NAMALWA (cell line): ENCODE data around the gene PITPNB.
A peak's percentile ranks its signal among the peaks of the same experiment; 100 is the strongest.

ENCODE experiments used
- DNase-seq: peaks from one replicate; pipeline ENCODE4 v3.0.0-alpha.2; 2015; ENCODE audit warnings: low spot score

The PITPNB gene

DNA sequence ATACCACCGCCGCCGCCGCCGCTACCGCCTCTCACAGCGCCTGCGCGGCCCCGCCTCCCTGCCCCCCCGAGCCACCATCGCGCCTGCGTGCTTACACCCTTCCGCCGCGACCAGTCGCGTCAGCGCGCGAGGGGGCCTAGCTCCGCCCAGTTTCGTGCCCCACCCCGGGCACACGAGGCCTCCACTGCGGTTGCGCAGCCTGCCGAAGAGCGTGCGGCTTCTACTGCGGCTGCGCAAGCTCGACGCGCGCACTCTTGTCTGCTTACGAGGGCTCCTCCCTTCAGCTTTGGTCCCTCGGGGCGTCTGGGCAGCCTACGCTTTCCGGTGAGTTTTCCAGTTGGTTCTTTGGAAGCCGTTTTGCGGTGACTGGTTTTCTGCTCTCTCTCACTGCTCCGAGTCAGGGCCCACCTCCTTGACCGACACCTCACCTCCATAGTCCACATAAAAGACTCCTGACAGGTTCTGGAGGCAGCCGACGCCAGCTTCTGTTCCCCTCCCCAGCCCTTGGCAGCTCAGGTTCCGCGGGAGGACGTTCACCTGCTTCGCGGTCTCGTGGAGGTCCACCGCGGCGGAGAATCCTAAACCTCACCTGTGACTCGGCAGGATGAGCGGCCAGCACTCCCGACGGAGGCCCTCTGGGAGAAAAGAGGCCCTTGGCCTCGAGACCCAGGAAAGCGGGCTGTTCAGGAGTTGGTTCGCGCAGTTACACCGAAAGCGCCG is at the start of gene PITPNB:
Gene PITPNB, minus strand, starts transcription at position 35 of the 720 bp plus-strand sequence. CDS start 65 bp downstream, outside the sequence.
- DNase-seq: peak; percentile 98

DNA sequence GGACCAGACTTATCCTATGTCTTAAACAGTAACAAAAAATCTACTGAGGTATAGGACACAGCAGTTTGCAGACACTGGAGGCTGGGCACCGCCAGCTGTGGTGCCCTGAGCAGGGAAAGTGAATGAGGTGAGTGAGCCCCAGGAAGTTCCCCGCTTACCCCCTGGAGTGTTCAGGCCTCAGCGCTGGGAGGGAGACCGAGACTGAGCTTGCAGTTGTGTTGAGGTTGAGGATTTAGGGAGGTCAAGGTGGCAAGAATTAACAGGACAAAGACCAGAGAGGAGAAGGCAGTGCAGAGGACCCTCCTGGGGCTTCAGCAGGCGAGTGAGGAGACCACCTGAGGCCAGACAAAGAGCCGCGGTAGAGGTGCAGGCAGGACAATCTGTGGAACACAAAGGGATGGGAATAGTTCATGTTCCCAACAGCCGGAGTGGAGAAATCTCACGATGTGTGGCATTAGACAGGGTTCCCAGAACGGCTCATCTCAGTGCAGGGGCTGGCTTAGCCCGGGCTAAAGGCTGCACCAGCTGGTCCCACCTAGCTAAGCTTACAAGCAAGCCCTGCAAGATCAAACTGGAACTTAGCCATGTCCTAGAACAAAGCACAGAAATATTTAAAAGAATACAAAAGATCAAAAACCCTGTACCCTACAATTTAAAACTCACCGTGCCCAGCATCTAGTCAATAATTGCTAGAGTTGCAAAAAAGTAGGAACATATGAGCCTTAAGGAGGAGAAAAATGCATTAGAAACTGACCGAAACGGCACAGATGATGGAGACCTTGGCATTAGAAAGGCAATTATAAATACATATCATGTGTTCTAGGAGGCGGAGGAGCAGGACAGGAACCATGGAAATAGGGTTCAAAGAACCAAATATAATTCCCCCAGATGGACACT is 47.4 kb upstream of the PITPNB start:
- DNase-seq: no peak

DNA sequence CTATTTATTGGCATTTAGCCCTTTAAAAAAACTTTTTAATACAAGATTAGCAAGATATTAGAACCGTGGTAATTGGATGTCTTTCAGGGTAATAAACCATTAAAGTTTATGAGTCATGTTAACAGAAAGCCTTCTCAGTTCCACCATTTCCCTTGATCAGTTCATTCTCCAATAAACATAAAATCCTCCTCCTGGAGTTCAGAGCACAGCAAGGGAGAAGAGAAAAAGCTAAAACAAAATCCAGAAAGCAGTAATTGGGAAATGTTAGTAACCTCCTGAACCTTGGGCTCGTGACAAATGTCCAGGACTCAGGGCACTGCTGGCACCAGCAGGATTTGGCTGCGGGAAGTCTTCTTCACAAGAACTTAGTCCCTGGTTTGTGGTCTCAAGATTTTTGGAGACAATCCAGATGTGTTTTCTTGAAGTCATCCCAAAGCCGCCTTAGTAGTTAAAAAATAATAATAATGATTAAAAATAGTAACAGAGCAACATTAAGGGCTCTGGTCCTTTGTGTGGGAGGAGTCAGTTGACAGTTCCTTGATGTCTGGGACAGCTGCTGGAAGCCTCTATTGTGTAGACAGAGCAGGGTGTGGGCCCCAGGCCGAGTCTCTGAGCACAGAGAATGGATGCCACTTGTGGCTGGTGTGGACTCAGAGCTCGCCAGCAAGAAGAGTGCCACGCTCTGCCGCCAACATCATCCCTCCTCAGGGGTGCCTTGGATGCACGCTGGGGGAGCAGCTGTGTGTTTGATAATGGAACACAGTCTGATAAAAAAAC is 43.4 kb upstream of the PITPNB start:
- DNase-seq: no peak

GRCh38 chr22:27961680-27962079 is 42.6 kb upstream of the PITPNB start:
- DNase-seq: no peak

DNA sequence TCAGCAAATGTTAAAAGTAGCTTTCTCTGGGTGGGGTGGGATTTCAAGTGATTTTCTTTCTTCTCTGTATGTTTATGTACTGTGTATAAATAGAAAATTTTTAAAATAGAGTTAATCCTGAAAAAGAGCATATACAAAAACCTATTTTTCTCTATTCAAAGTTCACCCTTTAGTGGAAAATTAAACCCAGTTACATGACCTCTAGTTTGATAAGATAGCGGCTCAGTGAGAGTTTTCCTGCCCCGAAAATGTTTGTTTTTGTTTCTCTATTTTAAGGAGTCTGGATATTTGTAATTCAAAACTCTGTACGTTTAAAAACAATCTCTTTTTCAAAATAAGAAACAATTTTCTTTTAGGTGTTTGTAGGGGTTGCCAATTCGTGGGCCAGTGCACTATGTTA is 42.1 kb upstream of the PITPNB start:
- no peak for DNase-seq

GRCh38 chr22:27959335-27960090 is 40.5 kb upstream of the PITPNB start:
- no peak for DNase-seq

- no peak for DNase-seq
Measured at GRCh38 chr22:27952779-27953178, 33.7 kb upstream of the PITPNB start.

DNA sequence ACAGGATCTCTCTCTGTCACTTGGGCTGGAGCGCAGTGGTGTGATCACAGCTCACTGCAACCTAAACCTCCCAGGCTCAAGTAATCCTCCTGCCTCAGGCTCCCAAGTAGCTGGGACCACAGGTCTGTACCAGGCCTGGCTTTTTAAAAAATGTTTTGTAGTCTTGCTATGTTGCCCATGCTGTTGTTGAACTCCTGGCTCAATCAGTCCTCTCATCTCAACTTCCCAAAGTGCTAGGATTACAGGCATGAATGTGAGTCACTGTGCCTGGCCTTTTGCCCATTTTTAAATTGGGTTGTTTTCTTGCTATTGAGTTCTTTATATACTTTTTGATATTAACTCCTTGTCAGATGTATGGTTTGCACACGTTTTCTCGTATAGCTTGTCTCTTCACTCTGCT is 33.0 kb upstream of the PITPNB start:
- DNase-seq: no peak

DNA sequence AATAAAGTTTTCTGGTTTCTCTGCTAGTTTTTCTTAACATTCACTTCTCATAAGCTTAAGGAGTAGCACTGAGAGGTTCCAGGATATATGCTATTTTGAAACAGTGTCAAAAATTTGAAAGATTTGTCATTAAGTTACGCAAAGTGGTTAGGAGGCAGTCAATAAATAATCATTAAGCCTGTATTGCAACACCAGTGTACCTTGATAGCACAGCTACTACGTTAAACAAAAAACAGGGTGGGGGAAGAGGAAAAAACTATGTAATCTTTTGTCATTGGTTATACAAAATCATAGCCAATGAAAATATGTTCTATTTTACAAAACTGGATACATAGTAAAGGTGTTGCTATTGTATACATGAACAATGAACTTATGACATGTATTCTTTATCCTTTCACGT is 30.4 kb upstream of the PITPNB start:
- no peak for DNase-seq

DNA sequence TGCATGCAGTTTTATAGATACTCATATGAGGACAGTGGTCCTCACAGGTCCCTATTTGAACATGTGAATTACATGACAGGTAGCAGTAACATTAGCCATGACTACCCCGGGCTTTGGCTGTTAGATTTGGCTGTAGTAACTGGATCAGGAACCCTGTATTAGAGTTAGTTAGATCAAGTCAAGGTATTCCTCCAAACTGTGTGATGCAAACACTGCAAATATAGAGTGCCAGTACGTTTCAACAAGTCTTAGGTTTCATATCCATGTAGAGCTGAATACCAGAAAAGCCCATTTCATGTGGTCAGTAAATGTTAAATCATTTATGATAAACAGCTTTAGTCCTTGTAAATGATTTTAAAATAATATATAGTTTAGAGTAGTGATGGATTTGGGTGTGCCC is 29.5 kb upstream of the PITPNB start:
- no peak for DNase-seq

DNA sequence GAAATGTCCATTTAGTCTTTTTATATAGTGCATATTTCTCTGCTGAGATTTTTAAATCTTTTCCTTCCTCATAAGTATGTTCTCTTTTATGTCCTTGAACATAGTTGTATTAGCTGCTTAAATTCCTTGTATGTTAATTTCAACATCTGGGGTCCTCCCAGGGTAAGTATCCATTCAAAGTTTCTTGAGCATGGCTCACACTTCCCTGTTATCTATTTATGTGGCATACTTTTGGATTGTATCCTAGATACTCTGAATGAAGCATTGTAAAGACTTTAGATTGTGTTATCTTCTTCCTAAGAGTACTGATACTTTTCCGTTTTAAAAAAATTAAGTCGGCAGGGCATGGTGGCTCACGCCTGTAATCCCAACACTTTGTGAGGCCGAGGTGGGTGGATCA is 28.4 kb upstream of the PITPNB start:
- no peak for DNase-seq

DNA sequence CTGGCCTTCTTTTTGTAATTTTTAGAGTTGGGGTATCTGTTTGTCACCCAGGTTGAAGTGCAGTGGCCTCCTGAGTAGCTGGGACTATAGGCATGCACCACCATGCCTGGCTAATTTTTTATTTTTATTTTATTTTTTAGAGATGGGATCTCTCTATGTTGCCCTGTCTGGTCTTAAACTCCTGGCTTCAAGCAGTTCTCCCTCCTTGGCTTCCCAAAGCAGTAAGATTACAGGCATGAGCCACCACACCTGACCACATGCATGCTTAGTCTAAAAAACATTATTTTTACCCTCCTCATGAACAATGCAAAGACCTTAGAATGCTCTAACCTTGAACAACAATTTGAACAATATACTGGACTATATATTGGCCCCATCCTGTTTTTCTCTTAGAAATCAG is 22.1 kb upstream of the PITPNB start:
- no peak for DNase-seq

GRCh38 chr22:27937453-27937852 is 18.4 kb upstream of the PITPNB start:
- no peak for DNase-seq

- no peak for DNase-seq
Measured at GRCh38 chr22:27935897-27936296, 16.8 kb upstream of the PITPNB start.

- DNase-seq: no peak
Measured at GRCh38 chr22:27934069-27934468, 15.0 kb upstream of the PITPNB start.

DNA sequence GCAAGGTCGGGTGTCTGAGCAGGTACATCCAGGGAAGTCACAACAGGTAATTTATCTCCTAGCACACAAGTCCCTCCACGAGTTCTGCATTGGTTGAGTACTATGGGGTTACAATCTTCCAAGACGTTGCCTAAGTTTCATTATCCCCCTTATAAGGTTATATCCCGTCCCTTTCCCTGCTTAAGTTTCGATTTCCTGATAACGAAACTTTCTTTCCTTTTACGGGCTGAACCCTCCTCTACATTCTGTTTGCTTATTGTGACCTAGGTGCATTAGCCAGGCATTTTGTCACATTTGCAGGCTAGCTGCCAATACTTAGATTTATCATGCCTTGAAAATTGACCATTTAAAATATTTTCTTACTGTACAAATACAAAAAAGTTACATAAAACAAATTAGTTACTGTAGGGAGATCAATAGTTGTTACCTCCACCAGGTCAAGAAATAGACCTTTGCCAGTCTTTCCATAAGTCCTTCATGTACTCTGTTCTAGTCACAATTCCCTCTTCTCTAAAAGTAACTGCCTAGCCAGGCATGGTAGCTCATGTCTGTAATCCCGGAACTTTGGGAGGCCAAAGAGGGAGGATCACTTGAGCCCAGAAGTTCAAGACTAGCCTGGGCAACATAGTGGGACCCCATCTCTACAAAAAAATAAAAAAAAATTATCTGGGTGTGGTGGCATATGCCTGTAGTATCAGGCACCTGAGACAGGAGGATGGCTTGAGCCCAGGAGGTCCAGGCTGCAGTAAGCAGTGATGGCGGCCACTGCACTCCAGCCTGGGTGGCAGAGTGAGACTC is 14.3 kb upstream of the PITPNB start:
- no peak for DNase-seq

GRCh38 chr22:27930331-27931060 is 11.4 kb upstream of the PITPNB start:
- no peak for DNase-seq

- no peak for DNase-seq
Measured at GRCh38 chr22:27927608-27928007, 8.6 kb upstream of the PITPNB start.

- no peak for DNase-seq
Measured at GRCh38 chr22:27925331-27925730, 6.3 kb upstream of the PITPNB start.
